Measurements from ENCODE around the gene MAN1A1. TPM values are rescaled to one million over a fixed set of nuclear protein-coding genes. Genes with fewer than 3 reads are reported as not detected.

The MAN1A1 gene
- total RNA-seq, 1 experiment from 2014 or later = 6.8 TPM

GRCh38 chr6:119243657-119244056 is 105.9 kb downstream of the MAN1A1 start:
- TF ChIP-seq ARID4B (CRISPR knock-in tag; IDR thresholded peaks at IDR 0.05; ENCODE audit: borderline replicate concordance) = no peak
- no peak for TF ChIP-seq TEAD4 (CRISPR knock-in tag; IDR thresholded peaks at IDR 0.05)
- CTCF ChIA-PET = no interaction called here

GRCh38 chr6:119243037-119243436 is 106.5 kb downstream of the MAN1A1 start:
- H3K4me1 Mint-ChIP-seq = peaks cover 21% of the 10 kb centered on the region
- CTCF ChIA-PET = no interaction called here
- H3K27me3 Mint-ChIP-seq (ENCODE audit: low read depth) = no peaks in the 10 kb centered on the region
- DNase-seq (ENCODE audit: low spot score) (no peak), ATAC-seq (no peak)
- POLR2A ChIA-PET = no interaction called here
- no peak overlapping the region for H3K27ac Mint-ChIP-seq
- TF ChIP-seq TEAD1 (CRISPR knock-in tag; IDR thresholded peaks at IDR 0.05) (no peak), ZNF263 (CRISPR knock-in tag; IDR thresholded peaks at IDR 0.05; ENCODE audit: low read depth) (no peak), JAZF1 (CRISPR knock-in tag; IDR thresholded peaks at IDR 0.05) (no peak), ZNF671 (CRISPR knock-in tag; IDR thresholded peaks at IDR 0.05) (no peak), OVOL2 (CRISPR knock-in tag; IDR thresholded peaks at IDR 0.05; ENCODE audit: borderline replicate concordance) (no peak), ZNF416 (CRISPR knock-in tag; IDR thresholded peaks at IDR 0.05) (no peak), JUN (CRISPR knock-in tag; IDR thresholded peaks at IDR 0.05) (no peak), AFF4 (CRISPR knock-in tag; IDR thresholded peaks at IDR 0.05; ENCODE audit: borderline replicate concordance) (no peak), SMAD4 (CRISPR knock-in tag; IDR thresholded peaks at IDR 0.05) (no peak), ZNF138 (CRISPR knock-in tag; conservative IDR thresholded peaks at IDR 0.05) (no peak)
- H3K9me3 Mint-ChIP-seq = no peaks in the 10 kb centered on the region
- H3K4me3 Mint-ChIP-seq = no peak overlapping the region
- no peaks in the 10 kb centered on the region for H3K36me3 Mint-ChIP-seq

More at GRCh38 chr6:119243657-119244056, 105.9 kb downstream of the MAN1A1 start:
- DNase-seq (ENCODE audit: low spot score) = no peak
- H3K4me1 Mint-ChIP-seq = peaks cover 21% of the 10 kb centered on the region
- H3K36me3 Mint-ChIP-seq = no peaks in the 10 kb centered on the region
- H3K4me3 Mint-ChIP-seq = no peak overlapping the region
- POLR2A ChIA-PET = no interaction called here
- H3K9me3 Mint-ChIP-seq = no peaks in the 10 kb centered on the region
- H3K27me3 Mint-ChIP-seq (ENCODE audit: low read depth) = no peaks in the 10 kb centered on the region
- ATAC-seq = no peak
- no peak overlapping the region for H3K27ac Mint-ChIP-seq

GRCh38 chr6:119241540-119242309 is 107.8 kb downstream of the MAN1A1 start:
- DNase-seq (ENCODE audit: low spot score) (no peak), ATAC-seq (no peak)
- H3K4me1 Mint-ChIP-seq = peaks cover 21% of the 10 kb centered on the region
- H3K4me3 Mint-ChIP-seq = no peak overlapping the region
- no peaks in the 10 kb centered on the region for H3K27me3 Mint-ChIP-seq (ENCODE audit: low read depth)
- no peaks in the 10 kb centered on the region for H3K36me3 Mint-ChIP-seq
- no peak for TF ChIP-seq NFATC4 (CRISPR knock-in tag; IDR thresholded peaks at IDR 0.05)
- no peak for TF ChIP-seq NR3C1 (CRISPR knock-in tag; conservative IDR thresholded peaks at IDR 0.05; ENCODE audit: low read depth)
- TF ChIP-seq RELA (CRISPR knock-in tag; IDR thresholded peaks at IDR 0.05; ENCODE audit: borderline replicate concordance) = no peak
- ChIA-PET POLR2A (no interaction called here), CTCF (no interaction called here)
- H3K27ac Mint-ChIP-seq = no peak overlapping the region; the same call in 1 of the 2 replicates
- H3K9me3 Mint-ChIP-seq = no peaks in the 10 kb centered on the region
